A673 (cell line): ENCODE measurements around the gene FHIT. TPM values are rescaled to one million over a fixed set of nuclear protein-coding genes. Genes with fewer than 3 reads are reported as not detected.
"Not testable (repeated sequence)": the region's sequence is repeated elsewhere in the genome, so short reads cannot be mapped to it uniquely, and the experiment has no call there.

Experiments used
- BruUV-seq: library from RNA; stranded (reverse); fragments of 400-500 nt; replicated peaks from 2 replicates; lab custom pipeline; 2021; lab: Mats Ljungman, UMichigan
- CTCF ChIA-PET: fragments of 300-600 bp; sonication (Branson Sonifier 250); formaldehyde crosslinking; loops from one replicate; lab custom pipeline; 2022; ENCODE audit warnings: antibody characterized with exemption; lab: Charles Lee
- POLR2A ChIA-PET: fragments of 300-600 bp; sonication (Branson Sonifier 250); formaldehyde crosslinking; loops from one replicate; lab custom pipeline; 2022; ENCODE audit warnings: antibody characterized with exemption; ENCODE audit not compliant: low non-redundant PET; lab: Charles Lee
- DNase-seq: peaks from one replicate; pipeline ENCODE4 v3.0.0-alpha.2; 2015; ENCODE audit warnings: low spot score
- H3K27ac ChIP-seq: fragments of 200-600 bp; sonication (generic); 2 replicates; pipeline ENCODE4 v1.5.1; 2016; ENCODE audit warnings: mixed run types, low read depth, mild to moderate bottlenecking, mixed read lengths, antibody characterized with exemption, low read length; ENCODE audit not compliant: poor library complexity, severe bottlenecking
- H3K27me3 ChIP-seq: fragments of 200-600 bp; sonication (generic); replicated peaks from 2 replicates; pipeline ENCODE4 v1.6.1; 2017; ENCODE audit warnings: mixed run types, low read depth, mild to moderate bottlenecking, mixed read lengths, antibody characterized with exemption, low read length; ENCODE audit not compliant: insufficient read depth, poor library complexity
- H3K36me3 ChIP-seq: fragments of 200-600 bp; sonication (generic); 2 replicates; pipeline ENCODE4 v1.6.1; 2016; ENCODE audit warnings: mixed run types, mild to moderate bottlenecking, mixed read lengths, antibody characterized with exemption, low read length; ENCODE audit not compliant: insufficient read depth, poor library complexity, severe bottlenecking
- H3K4me1 ChIP-seq: fragments of 200-600 bp; sonication (generic); 2 replicates; pipeline ENCODE4 v1.6.1; 2017; ENCODE audit warnings: mixed run types, mild to moderate bottlenecking, mixed read lengths, antibody characterized with exemption, low read length; ENCODE audit not compliant: insufficient read depth, poor library complexity, severe bottlenecking
- H3K4me3 ChIP-seq: fragments of 200-600 bp; sonication (generic); 2 replicates; pipeline ENCODE4 v1.5.1; 2016; ENCODE audit warnings: low read depth, mixed run types, mild to moderate bottlenecking, mixed read lengths, low read length; ENCODE audit not compliant: poor library complexity, severe bottlenecking
- H3K9me3 ChIP-seq: fragments of 200-600 bp; sonication (generic); 2 replicates; pipeline ENCODE4 v1.6.1; 2016; ENCODE audit warnings: mixed run types, low read depth, mild to moderate bottlenecking, mixed read lengths, antibody characterized with exemption, low read length; ENCODE audit not compliant: poor library complexity, severe bottlenecking
- EZH2 ChIP-seq: fragments of 200-600 bp; sonication (generic); IDR thresholded peaks from 2 replicates; pipeline ENCODE4 v1.6.1; 2017; ENCODE audit warnings: borderline replicate concordance, low read depth, mild to moderate bottlenecking, mixed read lengths, antibody characterized with exemption, low read length; ENCODE audit not compliant: poor library complexity, severe bottlenecking
- intact Hi-C: fragments of 100-400 bp; cut with micrococcal nuclease; formaldehyde crosslinking; loops from one replicate; pipeline ENCODE4 v1.10.0; 2022; ENCODE audit not compliant: unreplicated experiment
- total RNA-seq: library from RNA; stranded (reverse); gene quantifications from 2 replicates; pipeline ENCODE4 v1.2.3, GENCODE V29; 2021
- TF ChIP-seq, protein P1 (sequence below): fragments of 300-800, 200-600 bp; sonication (generic); conservative IDR thresholded peaks from 2 replicates; pipeline ENCODE4 v1.5.1; 2017; ENCODE audit warnings: low read depth, mild to moderate bottlenecking, antibody characterized with exemption, low read length, moderate library complexity, mixed read lengths

The FHIT gene
- total RNA-seq, 1 experiment from 2014 or later: not detected

DNA sequence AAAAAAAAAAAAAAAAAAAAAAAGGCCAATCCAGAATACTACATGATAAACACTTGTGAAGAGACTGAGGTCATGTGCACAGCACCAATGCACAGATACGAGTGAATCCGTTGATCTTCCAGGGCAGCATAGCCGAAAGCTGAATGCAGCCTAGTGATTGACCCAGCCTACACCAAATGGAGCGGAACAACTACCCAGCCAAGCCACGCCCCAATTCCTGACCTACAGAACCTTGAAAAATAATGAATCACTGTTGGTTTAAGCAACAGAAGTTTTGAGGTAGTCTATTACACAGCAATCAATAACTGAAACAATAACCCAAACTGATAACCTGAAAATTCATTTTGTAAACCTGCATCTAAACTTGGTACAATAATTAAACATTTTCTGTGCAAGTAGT is 361.0 kb downstream of the FHIT start:
- no peak overlapping the region for H3K4me3 ChIP-seq
- POLR2A ChIA-PET: interaction anchor here (0.6 to 0.7 kb wide), 2 partner anchors 53 to 1393 kb away, joined by 3 to 8 read pairs; no protein-coding TSS in a partner anchor
- no TSS peak for BruUV-seq
- DNase-seq: no peak
- H3K9me3 ChIP-seq: no peaks in the 10 kb centered on the region
- no peak for TF ChIP-seq EZH2
- TF ChIP-seq, protein P1, sequence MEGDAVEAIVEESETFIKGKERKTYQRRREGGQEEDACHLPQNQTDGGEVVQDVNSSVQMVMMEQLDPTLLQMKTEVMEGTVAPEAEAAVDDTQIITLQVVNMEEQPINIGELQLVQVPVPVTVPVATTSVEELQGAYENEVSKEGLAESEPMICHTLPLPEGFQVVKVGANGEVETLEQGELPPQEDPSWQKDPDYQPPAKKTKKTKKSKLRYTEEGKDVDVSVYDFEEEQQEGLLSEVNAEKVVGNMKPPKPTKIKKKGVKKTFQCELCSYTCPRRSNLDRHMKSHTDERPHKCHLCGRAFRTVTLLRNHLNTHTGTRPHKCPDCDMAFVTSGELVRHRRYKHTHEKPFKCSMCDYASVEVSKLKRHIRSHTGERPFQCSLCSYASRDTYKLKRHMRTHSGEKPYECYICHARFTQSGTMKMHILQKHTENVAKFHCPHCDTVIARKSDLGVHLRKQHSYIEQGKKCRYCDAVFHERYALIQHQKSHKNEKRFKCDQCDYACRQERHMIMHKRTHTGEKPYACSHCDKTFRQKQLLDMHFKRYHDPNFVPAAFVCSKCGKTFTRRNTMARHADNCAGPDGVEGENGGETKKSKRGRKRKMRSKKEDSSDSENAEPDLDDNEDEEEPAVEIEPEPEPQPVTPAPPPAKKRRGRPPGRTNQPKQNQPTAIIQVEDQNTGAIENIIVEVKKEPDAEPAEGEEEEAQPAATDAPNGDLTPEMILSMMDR: no peak
- H3K27ac ChIP-seq: no peak overlapping the region
- intact Hi-C loops: no loop called here
- H3K4me1 ChIP-seq: no peaks in the 10 kb centered on the region
- H3K27me3 ChIP-seq: no peaks in the 10 kb centered on the region
- CTCF ChIA-PET: no interaction called here
- no peaks in the 10 kb centered on the region for H3K36me3 ChIP-seq

DNA sequence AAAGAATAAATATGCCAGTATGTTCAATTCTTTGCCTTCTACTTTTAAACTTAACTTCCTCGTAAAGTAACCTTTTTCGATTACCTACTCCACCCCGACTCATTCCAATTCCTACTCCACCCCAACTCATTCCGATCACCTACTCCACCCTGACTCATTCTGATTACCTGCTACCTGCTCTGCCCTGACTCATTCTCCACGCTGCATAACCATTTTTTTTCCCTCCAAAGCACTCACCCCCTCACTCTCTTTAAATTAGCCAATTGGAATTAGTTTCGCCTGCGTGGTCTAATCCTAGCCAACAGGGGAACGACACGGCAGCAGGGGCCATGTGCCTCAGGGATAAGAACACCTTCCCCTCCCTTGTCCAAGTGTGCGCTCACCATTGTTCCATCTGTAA is 362.3 kb downstream of the FHIT start:
- H3K36me3 ChIP-seq, POLR2A ChIA-PET, H3K9me3 ChIP-seq, H3K4me3 ChIP-seq, intact Hi-C loops, H3K27me3 ChIP-seq, H3K27ac ChIP-seq, BruUV-seq, CTCF ChIA-PET, H3K4me1 ChIP-seq, DNase-seq: not testable (repeated sequence)

DNA sequence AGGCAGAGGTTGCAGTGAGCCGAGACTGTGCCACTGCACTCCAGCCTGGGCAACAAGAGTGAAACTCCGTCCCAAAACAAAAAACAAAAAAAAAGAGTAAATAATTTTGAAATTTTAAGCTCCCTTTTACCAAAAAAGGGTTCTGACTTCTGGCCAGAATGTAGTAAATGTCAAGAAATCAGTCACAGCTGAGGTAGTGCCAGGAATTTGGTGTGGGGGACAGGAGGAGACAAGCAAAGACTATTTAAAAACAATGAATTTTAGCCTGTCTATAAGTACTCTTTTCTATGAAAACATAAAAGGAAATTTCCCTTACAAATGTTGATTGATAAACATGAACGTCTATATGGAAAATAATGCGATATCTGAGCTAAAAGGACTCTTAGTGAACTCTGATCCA is 363.7 kb downstream of the FHIT start:
- CTCF ChIA-PET: no interaction called here
- no peaks in the 10 kb centered on the region for H3K27me3 ChIP-seq
- no peaks in the 10 kb centered on the region for H3K36me3 ChIP-seq
- no peak for TF ChIP-seq EZH2
- TF ChIP-seq, protein P1: no peak
- no peak overlapping the region for H3K4me3 ChIP-seq
- no peaks in the 10 kb centered on the region for H3K4me1 ChIP-seq
- no peak overlapping the region for H3K27ac ChIP-seq
- intact Hi-C loops: no loop called here
- no peak for DNase-seq
- no TSS peak for BruUV-seq
- POLR2A ChIA-PET: no interaction called here
- no peaks in the 10 kb centered on the region for H3K9me3 ChIP-seq

DNA sequence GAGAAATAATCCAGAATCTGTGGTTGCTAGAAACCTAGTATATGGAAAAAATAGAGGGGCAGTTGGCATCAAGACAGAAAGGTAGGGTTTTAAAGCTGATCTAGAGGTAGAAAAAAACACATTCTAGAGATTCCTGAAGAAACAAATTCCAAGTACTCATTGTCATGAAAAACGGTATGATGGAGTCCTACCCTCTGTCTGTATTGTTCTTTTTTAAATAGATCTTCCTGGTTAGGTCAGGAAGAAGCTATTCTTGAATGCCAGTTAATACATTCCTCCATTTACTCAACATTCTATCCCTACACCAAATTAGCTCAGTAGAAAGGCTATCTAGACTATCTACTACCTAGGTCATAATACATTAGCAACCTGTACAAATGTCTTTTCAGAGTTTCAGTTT is 364.7 kb downstream of the FHIT start:
- CTCF ChIA-PET: no interaction called here
- POLR2A ChIA-PET: no interaction called here
- Histone ChIP-seq H3K27me3 (no peaks in the 10 kb centered on the region), H3K9me3 (no peaks in the 10 kb centered on the region), H3K4me1 (no peaks in the 10 kb centered on the region), H3K36me3 (no peaks in the 10 kb centered on the region), H3K4me3 (no peak overlapping the region), H3K27ac (no peak overlapping the region)
- no peak for DNase-seq
- intact Hi-C loops: no loop called here
- BruUV-seq: no TSS peak
- TF ChIP-seq, protein P1: no peak
- no peak for TF ChIP-seq EZH2
